NCI-H1436 treated with DMSO at 0.1 percent for 48 hours (cell line): Measurements from ENCODE around the gene KCNE4.

Experiments used
- DNase-seq: peaks from one replicate; lab custom pipeline; 2025; lab: John Stamatoyannopoulos, UW

KCNE4 gene

DNA sequence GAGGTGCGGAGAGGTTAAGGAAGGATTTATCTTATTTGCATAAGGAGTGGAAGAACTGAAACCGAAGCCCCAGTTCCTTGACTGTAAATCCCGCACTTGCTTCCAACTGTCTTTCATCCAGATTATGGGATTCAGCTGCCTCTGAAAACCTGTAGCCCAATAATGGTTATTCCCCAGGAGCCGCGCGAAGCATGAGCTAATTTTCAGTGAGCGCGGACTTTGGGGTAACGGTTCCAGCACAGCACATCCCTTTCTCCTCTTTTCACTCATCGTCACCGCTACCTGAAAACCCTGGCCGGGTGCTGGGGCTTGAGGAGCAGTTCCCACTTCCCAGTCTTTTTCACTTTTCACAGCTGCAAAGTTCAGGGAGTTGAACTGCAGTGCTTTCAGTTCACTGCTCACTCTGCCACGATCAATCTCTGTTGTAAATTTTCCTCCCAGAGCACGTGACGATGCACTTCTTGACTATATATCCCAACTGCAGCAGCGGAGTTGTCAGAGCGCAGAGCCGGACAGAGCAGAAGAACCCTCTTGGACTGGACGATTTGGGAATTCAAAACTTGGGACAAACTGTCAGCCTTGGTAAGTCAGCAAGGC, at the start of gene KCNE4:
TSS of gene KCNE4 (plus strand) at position 498 of the 597 bp plus-strand sequence. CDS start 641 bp downstream, outside the sequence.
- DNase-seq: no peak

DNA sequence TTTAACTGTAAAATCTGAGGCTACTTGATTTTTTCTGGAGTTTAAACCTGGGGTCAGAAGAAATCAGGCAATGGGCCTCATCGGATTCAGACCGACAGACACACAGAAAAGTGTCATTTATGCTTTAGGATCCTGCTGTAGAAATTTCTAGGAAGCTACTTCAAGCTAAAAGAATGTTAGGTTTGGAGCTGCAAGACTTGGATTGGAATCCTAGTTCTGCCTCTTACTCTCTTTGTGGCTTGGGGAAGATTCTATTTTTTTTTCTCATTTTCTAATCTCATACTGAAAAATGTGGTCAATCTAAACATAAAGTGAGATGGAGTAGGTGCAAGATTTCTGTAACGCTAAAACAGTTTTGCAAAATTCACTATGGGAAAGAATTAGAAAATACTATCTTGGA, 48.8 kb upstream of the KCNE4 start:
- DNase-seq: no peak

DNA sequence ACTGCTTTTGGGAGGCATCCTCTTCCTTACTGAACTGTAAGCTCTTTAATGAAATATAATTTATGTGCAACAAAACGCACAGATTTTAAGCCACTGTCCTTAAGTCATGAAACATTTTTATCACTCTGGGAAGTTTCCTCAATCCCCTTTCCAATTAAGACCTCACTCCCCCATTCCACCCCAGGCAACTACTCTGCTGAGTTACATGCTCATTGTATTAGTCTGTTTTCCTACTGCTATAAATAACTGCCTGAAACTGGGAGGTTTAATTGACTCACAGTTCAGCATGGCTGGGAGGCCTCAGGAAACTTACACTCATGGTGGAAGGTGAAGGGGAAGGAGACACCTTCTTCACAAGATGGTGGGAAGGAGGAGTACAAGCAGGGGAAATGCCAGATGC, 46.5 kb upstream of the KCNE4 start:
- DNase-seq: no peak

GRCh38 chr2:223007531-223007930, 44.5 kb upstream of the KCNE4 start:
- no peak for DNase-seq

DNA sequence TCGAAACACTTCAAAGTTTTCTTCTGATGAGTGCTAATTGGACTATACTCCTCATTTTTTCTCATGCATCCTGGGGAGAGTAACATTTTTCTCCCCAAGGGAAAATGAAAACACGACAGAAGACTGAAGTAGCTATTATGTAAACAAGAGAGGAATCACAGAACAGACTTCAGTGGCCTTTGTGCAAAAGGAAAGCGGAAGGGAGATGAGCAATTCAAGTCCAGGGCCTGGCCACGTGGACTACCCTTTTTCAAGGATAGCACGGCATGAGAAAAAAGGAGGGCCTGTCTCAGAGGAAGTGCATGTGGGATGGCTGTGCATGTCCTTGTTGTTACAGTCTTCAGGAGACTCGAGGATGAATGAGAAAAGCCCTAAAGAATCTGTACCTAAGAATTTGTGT, 43.8 kb upstream of the KCNE4 start:
- DNase-seq: no peak

DNA sequence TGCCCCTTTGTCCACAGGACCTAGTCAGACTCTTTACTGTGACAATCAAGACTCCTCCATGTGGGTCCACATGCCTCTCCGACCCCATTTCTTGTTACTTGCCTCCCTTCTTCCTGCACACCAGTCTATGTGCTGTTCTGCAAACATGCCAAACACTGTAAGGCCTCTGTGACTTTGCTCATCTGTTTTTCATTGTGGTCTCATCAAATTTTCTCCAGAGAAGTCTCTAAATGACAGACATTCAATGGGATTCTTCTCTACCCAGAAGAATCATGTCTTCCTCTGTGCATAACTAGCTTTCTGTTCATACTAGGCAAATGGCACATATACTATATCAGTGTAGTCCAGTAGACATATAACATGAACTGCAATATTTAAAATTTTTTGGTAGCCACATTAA, 43.0 kb upstream of the KCNE4 start:
- no peak for DNase-seq

DNA sequence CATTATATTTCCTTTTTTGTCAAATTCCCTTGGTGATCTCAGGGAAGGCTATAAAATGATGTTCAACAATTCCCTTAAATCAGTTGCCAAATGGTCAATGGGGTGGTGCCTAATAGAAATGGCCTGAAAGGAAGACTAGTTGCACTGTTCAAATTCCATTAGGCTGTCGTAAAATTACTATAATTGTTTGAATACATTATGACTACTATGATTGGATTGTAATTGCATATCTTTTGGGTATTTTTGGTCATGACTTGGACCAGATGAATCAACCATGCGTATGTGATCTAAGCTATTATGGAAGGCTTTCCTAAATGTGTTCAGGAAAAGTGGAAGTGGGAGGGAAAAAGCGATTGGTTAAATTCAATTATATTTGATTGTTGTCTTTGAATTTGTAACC, 41.3 kb upstream of the KCNE4 start:
- DNase-seq: no peak

- DNase-seq: no peak
Observed at GRCh38 chr2:223012291-223012690, 39.7 kb upstream of the KCNE4 start.

GRCh38 chr2:223019390-223019930, 32.5 kb upstream of the KCNE4 start:
- DNase-seq: no peak

DNA sequence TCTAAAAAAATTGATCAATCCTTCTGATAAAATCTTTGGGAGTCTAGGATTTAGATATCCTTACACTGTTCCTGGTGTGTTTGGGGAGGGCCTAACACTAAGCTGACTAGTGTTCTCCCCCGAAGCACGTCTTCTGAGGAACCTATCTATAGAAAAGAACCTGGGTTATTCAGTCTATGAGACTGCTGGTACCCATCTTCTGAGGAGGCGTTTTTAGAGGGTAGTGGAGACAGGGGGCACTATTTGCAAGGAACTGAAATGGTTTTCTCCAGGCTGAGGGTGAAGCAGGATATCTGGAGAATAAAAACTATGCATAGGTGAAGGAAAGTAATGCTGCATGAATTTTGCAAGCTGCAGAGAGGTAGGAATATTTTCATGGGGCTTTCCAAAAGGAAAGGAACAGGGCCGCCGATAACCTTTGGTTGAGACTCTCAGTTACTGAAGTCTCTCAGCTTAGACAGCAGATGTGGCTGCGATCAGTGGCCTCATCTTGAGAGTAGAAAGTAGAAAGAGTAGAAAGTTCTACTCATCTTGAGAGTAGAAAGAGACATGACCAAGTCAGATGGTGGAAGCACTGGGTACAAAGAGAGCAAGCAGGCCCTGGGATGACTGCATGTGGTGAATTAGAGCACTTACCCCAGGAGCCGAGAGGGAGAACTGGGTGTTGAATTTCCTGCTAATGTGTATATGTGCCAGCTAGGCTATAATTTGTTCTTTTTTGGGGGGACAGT, 31.8 kb upstream of the KCNE4 start:
- DNase-seq: no peak

DNA sequence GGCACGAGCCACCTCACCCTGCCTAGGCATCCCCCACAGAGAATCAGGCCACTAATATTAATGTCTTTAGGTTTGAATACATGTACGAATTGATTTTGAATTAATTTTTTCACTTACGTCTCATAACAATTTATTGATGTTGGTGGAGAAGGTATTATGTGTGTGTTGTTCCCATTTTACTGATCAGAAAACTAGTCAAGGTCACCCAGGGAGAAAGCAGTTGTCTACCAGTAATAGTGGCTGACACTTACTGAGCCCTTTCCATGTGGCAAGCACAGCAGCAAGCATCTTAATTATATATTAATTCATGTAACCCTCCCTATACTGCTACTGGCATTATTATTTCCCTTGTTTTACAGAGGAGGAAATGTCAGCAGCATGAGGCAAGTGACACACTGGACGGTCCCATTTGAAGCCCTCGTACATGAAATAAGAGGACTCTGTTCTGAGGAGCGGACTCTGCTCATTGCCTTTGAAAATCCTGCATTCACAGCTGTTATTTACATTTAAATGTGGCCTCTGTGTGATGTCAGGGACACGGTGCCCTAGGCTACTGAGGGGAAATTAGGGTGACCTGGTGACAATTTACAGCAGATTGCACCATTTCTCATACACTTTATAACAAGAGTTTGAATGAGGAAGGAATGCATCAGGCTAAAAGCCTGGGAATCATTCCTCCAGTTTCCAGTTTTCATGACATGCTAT, 30.9 kb upstream of the KCNE4 start:
- no peak for DNase-seq

GRCh38 chr2:223026357-223027110, 25.5 kb upstream of the KCNE4 start:
- peak; percentile 43 for DNase-seq

DNA sequence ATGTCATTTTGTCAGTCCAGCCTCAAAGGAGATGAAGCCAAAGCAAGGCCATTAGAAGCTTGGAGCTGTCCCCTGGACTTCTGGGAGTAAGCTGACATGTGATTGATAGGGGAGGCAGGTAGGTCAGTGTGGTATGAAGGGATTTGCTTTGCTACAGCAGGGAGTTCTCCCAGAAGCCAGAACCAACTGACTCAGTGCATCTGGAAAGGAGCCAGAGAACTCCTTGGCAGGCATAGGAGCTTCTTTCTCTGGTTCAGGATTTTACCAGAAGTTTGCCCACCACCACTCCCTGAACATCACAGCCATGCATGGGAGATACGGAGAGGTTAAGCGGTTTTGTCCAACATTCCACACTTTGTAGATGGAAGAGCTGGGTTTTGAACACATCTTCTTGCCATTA, 24.5 kb upstream of the KCNE4 start:
- DNase-seq: no peak

DNA sequence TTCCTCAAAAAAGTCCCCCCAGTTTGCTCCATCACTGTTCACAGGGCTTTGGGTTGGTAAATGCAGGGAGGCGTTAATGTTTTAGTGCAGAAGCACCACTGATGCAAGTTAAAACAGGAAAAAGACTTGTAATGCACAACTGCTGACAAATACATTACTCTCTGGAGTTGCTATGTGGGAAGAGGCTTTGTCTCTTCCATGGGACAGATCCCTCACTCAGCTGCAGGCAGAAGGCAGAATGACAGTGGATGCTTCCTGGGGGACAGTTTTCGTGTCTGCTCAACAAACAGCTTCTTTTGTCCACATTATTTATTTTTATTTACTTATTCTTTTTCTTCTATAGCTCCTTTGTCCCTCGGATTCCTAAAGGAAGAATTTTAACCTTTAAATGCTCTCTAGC, 22.7 kb upstream of the KCNE4 start:
- DNase-seq: no peak

GRCh38 chr2:223032187-223033142, 19.5 kb upstream of the KCNE4 start:
- no peak for DNase-seq

- no peak for DNase-seq
Observed at GRCh38 chr2:223034221-223034975, 17.6 kb upstream of the KCNE4 start.

DNA sequence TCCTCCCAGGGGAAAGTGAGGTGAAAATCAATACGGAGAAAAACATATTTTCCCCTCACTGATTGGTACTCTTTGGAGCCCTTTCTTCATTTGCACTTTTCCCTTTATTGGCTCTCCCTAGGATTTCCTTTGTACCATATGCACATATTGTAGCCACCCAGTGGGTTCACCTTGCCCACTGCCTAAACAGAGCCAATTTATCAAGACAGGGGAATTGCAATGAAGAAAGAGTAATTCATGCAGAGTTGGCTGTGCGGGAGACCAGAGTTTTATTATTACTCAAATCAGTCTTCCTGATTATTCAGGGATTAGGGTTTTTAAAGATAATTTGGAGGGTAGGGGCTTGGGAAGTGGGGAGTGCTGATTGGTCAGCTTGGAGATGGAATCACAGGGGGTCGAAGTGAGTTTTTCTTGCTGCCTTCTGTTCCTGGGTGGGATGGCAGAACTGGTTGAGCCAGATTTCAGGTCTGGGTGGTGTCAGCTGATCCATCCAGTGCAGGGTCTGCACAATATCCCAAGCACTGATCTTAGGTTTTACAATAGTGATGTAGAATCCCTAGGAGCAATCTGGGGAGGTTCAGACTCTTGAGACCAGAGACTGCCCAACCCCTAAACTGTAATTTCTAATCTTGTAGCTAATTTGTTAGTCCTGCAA, 15.1 kb upstream of the KCNE4 start:
- no peak for DNase-seq

- DNase-seq: no peak
Observed at GRCh38 chr2:223037445-223037800, 14.6 kb upstream of the KCNE4 start.

DNA sequence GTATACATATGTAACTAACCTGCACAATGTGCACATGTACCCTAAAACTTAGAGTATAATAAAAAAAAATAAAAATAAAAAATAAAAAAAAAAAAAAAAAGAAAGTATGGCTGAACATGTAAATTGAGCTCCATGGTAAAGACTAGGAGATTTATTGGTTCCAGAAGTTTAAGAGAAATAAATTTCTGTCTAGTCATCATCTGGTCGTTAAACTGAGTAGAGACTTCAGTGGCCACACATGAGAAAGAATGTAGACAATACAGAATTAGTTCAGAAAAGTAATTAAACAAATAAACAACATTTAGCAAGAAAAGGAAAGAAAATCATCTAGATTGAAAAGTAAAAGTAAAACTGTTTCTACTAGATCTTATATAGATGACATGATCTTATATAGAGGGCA, 12.4 kb upstream of the KCNE4 start:
- DNase-seq: no peak

GRCh38 chr2:223040527-223040926, 11.5 kb upstream of the KCNE4 start:
- no peak for DNase-seq
